ENCODE measurements around the gene LRRC56.
A peak's percentile ranks its signal among the peaks of the same experiment; 100 is the strongest.

Gene LRRC56

GRCh38 chr11:556662-557256, 19.4 kb downstream of the LRRC56 start:
- DNase-seq (ENCODE audit: extremely low read depth in 1 of 2, low read depth in 1 of 2), result no peak

- no peak for DNase-seq (ENCODE audit: extremely low read depth in 1 of 2, low read depth in 1 of 2)
Measured at GRCh38 chr11:557328-558132, 20.2 kb downstream of the LRRC56 start.

GRCh38 chr11:558503-558902, 21.2 kb downstream of the LRRC56 start:
- no peak for DNase-seq (ENCODE audit: extremely low read depth in 1 of 2, low read depth in 1 of 2)

- no peak for DNase-seq (ENCODE audit: extremely low read depth in 1 of 2, low read depth in 1 of 2)
Measured at GRCh38 chr11:559020-559620, 21.8 kb downstream of the LRRC56 start.

GRCh38 chr11:559712-560304, 22.5 kb downstream of the LRRC56 start:
- DNase-seq (ENCODE audit: extremely low read depth in 1 of 2, low read depth in 1 of 2), result no peak

- DNase-seq (ENCODE audit: extremely low read depth in 1 of 2, low read depth in 1 of 2), result peak; percentile 89 to 97
Measured at GRCh38 chr11:560305-561147, 23.2 kb downstream of the LRRC56 start, which contains the start of the genes LMNTD2 and RASSF7. Gene LMNTD2 (minus strand): TSS chr11:560738. CDS start chr11:560716, 22 bp downstream. Gene RASSF7 (plus strand): TSS chr11:560970. CDS start chr11:561769, 799 bp downstream.

GRCh38 chr11:561148-562003, 24.0 kb downstream of the LRRC56 start:
- no peak for DNase-seq (ENCODE audit: extremely low read depth in 1 of 2, low read depth in 1 of 2)

- no peak for DNase-seq (ENCODE audit: extremely low read depth in 1 of 2, low read depth in 1 of 2)
Measured at GRCh38 chr11:562046-562645, 24.8 kb downstream of the LRRC56 start.

GRCh38 chr11:563066-563811, 25.9 kb downstream of the LRRC56 start:
- DNase-seq (ENCODE audit: extremely low read depth in 1 of 2, low read depth in 1 of 2), result no peak

GRCh38 chr11:563812-564578, 26.7 kb downstream of the LRRC56 start:
- no peak for DNase-seq (ENCODE audit: extremely low read depth in 1 of 2, low read depth in 1 of 2)

- no peak for DNase-seq (ENCODE audit: extremely low read depth in 1 of 2, low read depth in 1 of 2)
Measured at GRCh38 chr11:565921-566509, 28.7 kb downstream of the LRRC56 start.

GRCh38 chr11:567011-567628, 29.8 kb downstream of the LRRC56 start:
- no peak for DNase-seq (ENCODE audit: extremely low read depth in 1 of 2, low read depth in 1 of 2)

GRCh38 chr11:567629-568292, 30.4 kb downstream of the LRRC56 start:
- DNase-seq (ENCODE audit: extremely low read depth in 1 of 2, low read depth in 1 of 2), result no peak

GRCh38 chr11:568306-569157, 31.2 kb downstream of the LRRC56 start:
- peak; percentile 60 to 84 for DNase-seq (ENCODE audit: extremely low read depth in 1 of 2, low read depth in 1 of 2)

- DNase-seq (ENCODE audit: extremely low read depth in 1 of 2, low read depth in 1 of 2), result no peak
Measured at GRCh38 chr11:569158-569885, 32.0 kb downstream of the LRRC56 start.
